ENCODE results near the gene PCDHAC2.

DNA sequence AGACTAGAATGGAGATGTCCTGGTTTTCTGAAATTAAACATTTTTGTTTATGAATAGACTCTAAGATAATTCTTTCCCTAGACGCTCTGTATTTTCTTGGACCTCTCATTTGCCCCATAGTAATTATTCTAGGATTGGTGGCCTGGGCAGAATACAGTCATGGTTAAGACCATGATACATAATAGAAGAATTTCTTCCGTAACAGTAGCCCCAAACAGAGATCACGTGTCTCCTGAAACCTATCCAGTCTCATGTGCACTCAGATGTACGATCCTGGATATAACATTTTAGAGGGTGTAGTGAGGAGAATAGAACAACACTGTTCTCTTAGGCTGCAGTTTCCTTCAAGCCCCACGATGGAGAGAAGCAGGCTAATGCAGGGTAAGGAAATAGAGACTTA lies 22.3 kb downstream of the PCDHAC2 start:
- TF ChIP-seq, protein P1, sequence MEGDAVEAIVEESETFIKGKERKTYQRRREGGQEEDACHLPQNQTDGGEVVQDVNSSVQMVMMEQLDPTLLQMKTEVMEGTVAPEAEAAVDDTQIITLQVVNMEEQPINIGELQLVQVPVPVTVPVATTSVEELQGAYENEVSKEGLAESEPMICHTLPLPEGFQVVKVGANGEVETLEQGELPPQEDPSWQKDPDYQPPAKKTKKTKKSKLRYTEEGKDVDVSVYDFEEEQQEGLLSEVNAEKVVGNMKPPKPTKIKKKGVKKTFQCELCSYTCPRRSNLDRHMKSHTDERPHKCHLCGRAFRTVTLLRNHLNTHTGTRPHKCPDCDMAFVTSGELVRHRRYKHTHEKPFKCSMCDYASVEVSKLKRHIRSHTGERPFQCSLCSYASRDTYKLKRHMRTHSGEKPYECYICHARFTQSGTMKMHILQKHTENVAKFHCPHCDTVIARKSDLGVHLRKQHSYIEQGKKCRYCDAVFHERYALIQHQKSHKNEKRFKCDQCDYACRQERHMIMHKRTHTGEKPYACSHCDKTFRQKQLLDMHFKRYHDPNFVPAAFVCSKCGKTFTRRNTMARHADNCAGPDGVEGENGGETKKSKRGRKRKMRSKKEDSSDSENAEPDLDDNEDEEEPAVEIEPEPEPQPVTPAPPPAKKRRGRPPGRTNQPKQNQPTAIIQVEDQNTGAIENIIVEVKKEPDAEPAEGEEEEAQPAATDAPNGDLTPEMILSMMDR (IDR thresholded peaks at IDR 0.05) = no peak
- TF ChIP-seq PHF8 (IDR thresholded peaks at IDR 0.05; ENCODE audit: borderline replicate concordance, low read depth) (no peak), JUNB (IDR thresholded peaks at IDR 0.05) (no peak), RFX5 (IDR thresholded peaks at IDR 0.05) (no peak), NR3C1 (IDR thresholded peaks at IDR 0.05) (no peak), KDM1A (IDR thresholded peaks at IDR 0.05; ENCODE audit: low read depth) (no peak), RAD21 (conservative IDR thresholded peaks at IDR 0.05 in 1 of 2, IDR thresholded peaks at IDR 0.05 in 1 of 2) (no peak), RCOR1 (IDR thresholded peaks at IDR 0.05; ENCODE audit: low read depth, low read length) (no peak), POLR2A (IDR thresholded peaks at IDR 0.05; ENCODE audit: low read length) (no peak), BHLHE40 (IDR thresholded peaks at IDR 0.05; ENCODE audit: low read depth, low read length) (no peak)
- TF ChIP-seq, protein P2, sequence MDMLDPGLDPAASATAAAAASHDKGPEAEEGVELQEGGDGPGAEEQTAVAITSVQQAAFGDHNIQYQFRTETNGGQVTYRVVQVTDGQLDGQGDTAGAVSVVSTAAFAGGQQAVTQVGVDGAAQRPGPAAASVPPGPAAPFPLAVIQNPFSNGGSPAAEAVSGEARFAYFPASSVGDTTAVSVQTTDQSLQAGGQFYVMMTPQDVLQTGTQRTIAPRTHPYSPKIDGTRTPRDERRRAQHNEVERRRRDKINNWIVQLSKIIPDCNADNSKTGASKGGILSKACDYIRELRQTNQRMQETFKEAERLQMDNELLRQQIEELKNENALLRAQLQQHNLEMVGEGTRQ (IDR thresholded peaks at IDR 0.05) = no peak
- TF ChIP-seq, protein P3, sequence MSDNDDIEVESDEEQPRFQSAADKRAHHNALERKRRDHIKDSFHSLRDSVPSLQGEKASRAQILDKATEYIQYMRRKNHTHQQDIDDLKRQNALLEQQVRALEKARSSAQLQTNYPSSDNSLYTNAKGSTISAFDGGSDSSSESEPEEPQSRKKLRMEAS (IDR thresholded peaks at IDR 0.05) = no peak

All from A549 (cell line).